ENCODE results near the gene R3HCC1L. TPM values are rescaled to one million over a fixed set of nuclear protein-coding genes. Genes with fewer than 3 reads are reported as not detected.

Gene R3HCC1L
- total and polyA plus RNA-seq, 2 of the 4 experiments (the other 2 are of a cell fraction) = 8.3 to 14.7 TPM

- Histone ChIP-seq H4K8ac (ENCODE audit: low read depth in 2 of 2, low read length in 2 of 2) (no peak overlapping the region), H4K20me1 (ENCODE audit: insufficient read depth, low read length) (no peaks in the 10 kb centered on the region; the same call in none of the 2 replicates), H3K4me1 (ENCODE audit: control insufficient read depth, insufficient read depth, low read length) (peaks cover 9% of the 10 kb centered on the region), H3K4me2 (ENCODE audit: low read depth, low read length) (no peak overlapping the region), H4K5ac (ENCODE audit: low read depth, low read length) (no peak overlapping the region), H3K9me1 (ENCODE audit: insufficient read depth, low read length) (peaks cover 20% of the 10 kb centered on the region), H3K56ac (ENCODE audit: extremely low read depth, insufficient read depth, low read length) (no peak overlapping the region), H3K79me1 (ENCODE audit: low read depth in 1 of 2, low read length in 2 of 2) (no peaks in the 10 kb centered on the region), H3K23ac (ENCODE audit: low read depth, low read length) (no peak overlapping the region), H3K14ac (replicated peaks; ENCODE audit: low read depth, low read length) (no peak overlapping the region), H2BK5ac (ENCODE audit: low read depth, low read length, poor library complexity, severe bottlenecking) (no peak overlapping the region), H4K91ac (ENCODE audit: insufficient read depth, low read depth, low read length) (no peak overlapping the region), H3K27ac (ENCODE audit: insufficient read depth, low read length) (no peak overlapping the region), H2AK9ac (replicated peaks; ENCODE audit: low read depth, low read length, poor library complexity) (peak overlapping the region; percentile 57), H2BK15ac (ENCODE audit: low read depth, low read length) (no peak overlapping the region), H3K4me3 (ENCODE audit: insufficient read depth, low read depth, low read length) (no peak overlapping the region), H2BK120ac (ENCODE audit: low read depth, low read length) (no peak overlapping the region), H2BK20ac (ENCODE audit: low read depth, low read length) (no peak overlapping the region), H2AFZ (replicated peaks; ENCODE audit: low read length, poor library complexity) (no peak overlapping the region), H3K4ac (ENCODE audit: low read depth, low read length) (no peak overlapping the region), H3K9ac (ENCODE audit: low read depth, low read length) (no peak overlapping the region), H3K36me3 (ENCODE audit: control insufficient read depth, insufficient read depth, low read length) (0 out of 2 replicates have a peak, but pooled peaks cover 3% of the 10 kb centered on the region), H3K27me3 (ENCODE audit: control insufficient read depth, insufficient read depth, low read length) (no peaks in the 10 kb centered on the region), H3K18ac (ENCODE audit: low read depth, low read length) (no peak overlapping the region), H3K9me3 (ENCODE audit: control insufficient read depth, insufficient read depth, low read length) (no peaks in the 10 kb centered on the region), H2AK5ac (ENCODE audit: low read depth, low read length) (no peak overlapping the region)
- in situ Hi-C loops (cut with MboI; ENCODE audit: low sequenced_read_pairs) = no loop called here
- intact Hi-C loops (cut with micrococcal nuclease) = no loop called here
- ChIA-PET POLR2A (ENCODE audit: unreplicated experiment) (no interaction called here), CTCF (interaction anchor here (0.6 kb wide), 1 partner anchor 218 kb away, joined by 3 read pairs; no protein-coding TSS in a partner anchor)
- TF ChIP-seq NFE2L2 (IDR thresholded peaks at IDR 0.05; ENCODE audit: low read depth, low read length) = no peak
- no peak for TF ChIP-seq BHLHE40 (IDR thresholded peaks at IDR 0.05; ENCODE audit: low read depth, low read length)
- no peak for TF ChIP-seq FOS (IDR thresholded peaks at IDR 0.05; ENCODE audit: low read depth, low read length)
- no peak for TF ChIP-seq CTCF (conservative IDR thresholded peaks at IDR 0.05; ENCODE audit: low read depth, low read length)
- TF ChIP-seq POLR2A (IDR thresholded peaks at IDR 0.05; ENCODE audit: low read depth, low read length) = no peak
- no peak for TF ChIP-seq USF2 (IDR thresholded peaks at IDR 0.05; ENCODE audit: low read depth, low read length)
- TF ChIP-seq RFX5 (IDR thresholded peaks at IDR 0.05; ENCODE audit: low read depth, low read length) = no peak
- no peak for TF ChIP-seq RCOR1 (IDR thresholded peaks at IDR 0.05; ENCODE audit: insufficient replicate concordance, low read length)
- no peak for TF ChIP-seq CHD1 (IDR thresholded peaks at IDR 0.05; ENCODE audit: low read depth, low read length)
- ATAC-seq (ENCODE audit: low read depth) (no peak), DNase-seq (no peak)
- 100% methylated on average over 3 of the region's 13 CpGs; no CpG with 5 or more reads in 1 of the 2 experiments for WGBS, 2 experiments (ENCODE audit: extremely low coverage in 2 of 2, insufficient read length in 1 of 2)
- no TSS peak for BruUV-seq (replicated peaks)
- dilution Hi-C loops (cut with HindIII; ENCODE audit: low sequenced_read_pairs, unreplicated experiment) = no loop called here
Measured at GRCh38 chr10:98258683-98259454, 124.4 kb downstream of the R3HCC1L start.
